Nephron progenitor cell (in vitro differentiated cells): ENCODE results near the gene SUN2.

Experiments used
- DNase-seq: peaks from one replicate; pipeline ENCODE4 v3.0.0; 2021
- H3K27ac Mint-ChIP-seq: 2 replicates; pipeline ENCODE4 v1.8.0; 2021; ENCODE audit warnings: mild to moderate bottlenecking, moderate library complexity, mixed read lengths
- H3K27me3 Mint-ChIP-seq: 2 replicates; pipeline ENCODE4 v1.8.0; 2021; ENCODE audit warnings: mild to moderate bottlenecking, low read depth, mixed read lengths; ENCODE audit not compliant: poor library complexity
- H3K36me3 Mint-ChIP-seq: 2 replicates; pipeline ENCODE4 v1.8.0; 2021; ENCODE audit warnings: low read depth, mixed read lengths
- H3K4me1 Mint-ChIP-seq: 2 replicates; pipeline ENCODE4 v1.8.0; 2021; ENCODE audit warnings: mixed read lengths
- H3K4me3 Mint-ChIP-seq: 2 replicates; pipeline ENCODE4 v1.8.0; 2021; ENCODE audit warnings: mild to moderate bottlenecking, moderate library complexity, mixed read lengths
- H3K9me3 Mint-ChIP-seq: 2 replicates; pipeline ENCODE4 v1.8.0; 2021; ENCODE audit warnings: mild to moderate bottlenecking, moderate library complexity, mixed read lengths
- CTCF ChIP-seq: fragments of 200-600 bp; sonication (generic); IDR thresholded peaks from 2 replicates; pipeline ENCODE4 v1.5.0; 2021; ENCODE audit warnings: antibody characterized with exemption

Gene SUN2

DNA sequence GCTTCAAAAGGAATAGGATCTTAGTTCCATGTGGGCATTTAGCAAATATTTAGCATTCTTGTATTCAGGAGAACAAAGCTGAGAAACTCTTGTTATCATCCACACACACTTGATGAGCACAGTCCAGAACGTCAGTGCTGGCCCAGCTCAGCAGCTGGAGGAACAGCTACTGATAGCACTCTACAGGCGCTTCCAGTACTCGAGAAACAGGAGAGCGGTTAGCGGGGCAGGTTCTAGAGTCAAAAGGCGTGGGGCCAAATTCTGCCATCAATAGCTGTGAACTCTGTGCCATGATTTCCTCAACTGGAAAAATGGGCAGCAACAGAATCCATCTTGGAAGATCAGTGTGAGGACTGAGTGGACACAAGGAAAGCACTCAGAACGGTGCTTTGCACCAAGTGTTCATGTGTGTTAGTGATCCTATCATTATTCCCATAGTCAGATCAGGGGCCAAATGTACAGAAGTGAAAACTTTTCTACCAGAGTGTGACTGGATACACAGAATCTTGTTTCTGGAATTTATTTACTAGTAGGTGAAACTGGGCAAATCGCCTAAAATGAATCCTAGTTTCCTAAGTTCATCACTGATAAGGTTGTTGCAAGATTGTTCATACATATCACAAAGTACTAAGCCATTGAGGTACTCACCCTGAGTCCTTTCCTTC lies 58.2 kb downstream of the SUN2 start:
- no peak for DNase-seq
- TF ChIP-seq CTCF, result no peak
- H3K27me3 Mint-ChIP-seq, result no peaks in the 10 kb centered on the region
- H3K4me3 Mint-ChIP-seq, result peak overlapping the region; percentile 95
- peaks cover 33% of the 10 kb centered on the region for H3K36me3 Mint-ChIP-seq
- peaks cover 49% of the 10 kb centered on the region for H3K4me1 Mint-ChIP-seq
- H3K9me3 Mint-ChIP-seq, result no peaks in the 10 kb centered on the region
- H3K27ac Mint-ChIP-seq, result no peak overlapping the region

DNA sequence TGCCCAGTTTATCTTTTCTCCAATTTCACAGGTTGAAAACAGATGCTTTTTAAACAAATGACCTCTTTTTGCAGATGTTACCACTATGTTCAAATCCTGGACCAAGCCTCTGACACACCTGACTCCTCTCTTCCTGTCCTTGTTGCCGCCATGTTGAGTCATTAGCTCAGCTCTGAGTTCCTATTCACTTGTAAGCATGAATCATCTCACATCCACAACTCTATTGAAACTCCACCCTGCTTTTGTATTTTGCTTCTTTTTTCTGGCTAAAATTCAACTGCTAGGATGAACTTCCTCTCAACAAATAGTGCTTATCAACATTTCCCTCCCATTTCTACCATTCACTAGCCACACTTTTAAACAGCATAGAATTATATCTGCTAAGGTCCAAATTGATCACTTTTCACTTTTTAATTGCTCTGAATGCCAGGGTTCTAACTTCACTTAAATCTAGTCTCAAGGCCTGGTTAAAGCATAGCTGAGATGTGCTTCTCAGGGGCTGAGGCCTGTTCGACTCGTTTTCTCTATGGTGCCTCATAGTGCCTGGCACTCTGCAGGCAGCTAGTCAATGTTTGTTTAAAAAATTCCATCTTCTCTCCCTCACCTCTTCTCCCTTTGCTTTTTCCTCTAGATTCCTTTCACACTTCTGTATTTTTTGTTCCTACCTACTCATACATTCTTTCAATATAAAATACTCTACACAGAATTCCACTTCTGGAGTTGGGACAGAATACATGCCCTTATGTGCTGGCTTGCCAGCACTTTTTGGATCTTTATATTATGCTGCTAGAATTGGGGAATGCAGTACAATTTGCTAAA lies 59.0 kb downstream of the SUN2 start:
- no peak for DNase-seq
- H3K27me3 Mint-ChIP-seq, result no peaks in the 10 kb centered on the region
- H3K36me3 Mint-ChIP-seq, result peaks cover 38% of the 10 kb centered on the region
- peak overlapping the region; percentile 95 for H3K4me3 Mint-ChIP-seq
- H3K4me1 Mint-ChIP-seq, result peaks cover 47% of the 10 kb centered on the region
- TF ChIP-seq CTCF, result no peak
- H3K27ac Mint-ChIP-seq, result peak overlapping the region; percentile 37
- H3K9me3 Mint-ChIP-seq, result no peaks in the 10 kb centered on the region

DNA sequence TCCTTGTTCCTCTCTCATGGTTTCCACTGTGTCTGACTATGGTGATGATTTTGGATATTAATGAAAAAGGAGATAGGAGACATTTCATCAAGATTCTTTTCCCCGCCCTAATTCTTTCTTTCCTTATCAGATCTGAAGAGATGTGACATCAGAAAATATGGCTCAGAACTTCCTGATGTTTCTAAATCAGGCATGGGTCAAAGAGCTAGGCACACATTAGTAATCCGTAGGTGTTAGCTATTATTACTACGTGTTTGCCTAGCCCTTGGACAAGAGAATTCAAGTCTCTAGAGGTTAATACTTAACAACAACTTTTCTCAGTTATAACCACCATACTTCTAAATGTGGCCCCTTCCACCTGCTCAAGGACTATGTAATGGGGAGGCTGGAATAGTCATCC lies 60.9 kb downstream of the SUN2 start:
- Mint-ChIP-seq H3K36me3 (peaks cover 47% of the 10 kb centered on the region), H3K27ac (no peak overlapping the region), H3K4me3 (no peak overlapping the region), H3K9me3 (no peaks in the 10 kb centered on the region), H3K27me3 (no peaks in the 10 kb centered on the region), H3K4me1 (peaks cover 42% of the 10 kb centered on the region)
- no peak for TF ChIP-seq CTCF
- no peak for DNase-seq

- H3K36me3 Mint-ChIP-seq, result peaks cover 56% of the 10 kb centered on the region
- no peak for DNase-seq
- no peak overlapping the region for H3K27ac Mint-ChIP-seq
- no peak overlapping the region for H3K4me3 Mint-ChIP-seq
- H3K9me3 Mint-ChIP-seq, result no peaks in the 10 kb centered on the region
- no peaks in the 10 kb centered on the region for H3K27me3 Mint-ChIP-seq
- no peak for TF ChIP-seq CTCF
- H3K4me1 Mint-ChIP-seq, result peaks cover 33% of the 10 kb centered on the region
Measured at GRCh38 chr22:38694049-38694448, 61.7 kb downstream of the SUN2 start.

DNA sequence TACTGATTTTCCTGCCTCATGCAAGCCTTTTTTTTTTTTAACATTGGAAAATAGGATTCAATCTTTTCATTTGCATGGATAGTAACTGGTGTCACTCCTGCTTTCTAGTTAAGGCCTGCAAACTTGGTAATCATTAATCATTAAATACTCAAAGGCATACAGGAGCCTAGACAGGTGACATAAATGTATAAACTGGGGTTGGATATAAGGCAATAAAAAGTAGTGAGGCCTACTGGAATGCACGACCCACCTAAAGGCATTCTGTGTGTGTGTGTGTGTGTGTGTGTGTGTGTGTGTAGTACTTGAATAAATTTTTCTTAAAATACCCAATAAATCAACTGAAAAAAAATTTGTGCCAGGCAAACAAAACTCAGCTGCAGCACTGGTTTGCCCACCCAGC lies 66.1 kb downstream of the SUN2 start:
- no peak for DNase-seq
- peak overlapping the region; percentile 12 for H3K27ac Mint-ChIP-seq
- peaks cover 6% of the 10 kb centered on the region for H3K4me1 Mint-ChIP-seq
- no peak overlapping the region for H3K4me3 Mint-ChIP-seq
- no peaks in the 10 kb centered on the region for H3K27me3 Mint-ChIP-seq
- no peaks in the 10 kb centered on the region for H3K9me3 Mint-ChIP-seq
- peaks cover 80% of the 10 kb centered on the region for H3K36me3 Mint-ChIP-seq
- no peak for TF ChIP-seq CTCF

GRCh38 chr22:38685761-38686160 lies 70.0 kb downstream of the SUN2 start:
- no peak for TF ChIP-seq CTCF
- H3K36me3 Mint-ChIP-seq, result peaks cover 81% of the 10 kb centered on the region
- DNase-seq, result no peak
- H3K4me1 Mint-ChIP-seq, result peaks cover 18% of the 10 kb centered on the region
- no peak overlapping the region for H3K27ac Mint-ChIP-seq
- H3K9me3 Mint-ChIP-seq, result peaks cover 24% of the 10 kb centered on the region
- peaks cover 3% of the 10 kb centered on the region for H3K27me3 Mint-ChIP-seq
- H3K4me3 Mint-ChIP-seq, result no peak overlapping the region
